Thymus (tissue), 11 donors: Measurements from ENCODE around the gene FEZF1. TPM values are rescaled to one million over a fixed set of nuclear protein-coding genes. Genes with fewer than 3 reads are reported as not detected.

Experiments used
- DNase-seq, 9 donors: peaks; one replicate each; pipeline ENCODE4 v3.0.0-alpha.2; 2013; ENCODE audit warnings: low spot score in 9 of 9, low read depth in 6 of 9, missing footprints in 1 of 9
- H3K27ac ChIP-seq, 2 donors: one replicate each; pipeline ENCODE4 v1.5.1; 2013; ENCODE audit warnings: control low read depth in 1 of 2, low read depth in 1 of 2, low read length in 1 of 2, mild to moderate bottlenecking in 1 of 2, moderate library complexity in 1 of 2
- H3K27me3 ChIP-seq, 2 donors: one replicate each; pipeline ENCODE4 v1.5.1; 2013; ENCODE audit warnings: low read length in 1 of 2; ENCODE audit not compliant: control insufficient read depth in 2 of 2, insufficient read depth in 1 of 2
- H3K36me3 ChIP-seq, 2 donors: one replicate each; pipeline ENCODE4 v1.5.1; 2013; ENCODE audit warnings: low read length in 1 of 2, mild to moderate bottlenecking in 1 of 2, moderate library complexity in 1 of 2; ENCODE audit not compliant: control insufficient read depth in 2 of 2, insufficient read depth in 2 of 2
- H3K4me1 ChIP-seq, 2 donors: one replicate each; pipeline ENCODE4 v1.5.1; 2013; ENCODE audit warnings: low read length in 2 of 2; ENCODE audit not compliant: control insufficient read depth in 2 of 2, insufficient read depth in 2 of 2
- H3K4me3 ChIP-seq, 2 donors: one replicate each; pipeline ENCODE4 v1.5.1; 2013; ENCODE audit warnings: low read length in 2 of 2, control low read depth in 1 of 2, mild to moderate bottlenecking in 1 of 2
- H3K9me3 ChIP-seq, 2 donors: one replicate each; pipeline ENCODE4 v1.5.1; 2013; ENCODE audit warnings: low read length in 1 of 2, mild to moderate bottlenecking in 1 of 2; ENCODE audit not compliant: control insufficient read depth in 2 of 2, insufficient read depth in 1 of 2
- WGBS: extraction: QIAGEN DNeasy Blood & Tissue Kit; methylation state at CpG from one replicate; pipeline ENCODE4 v1.1.7; 2013; 5-methylcytosine and 5-hydroxymethylcytosine counted together
- polyA plus RNA-seq: library from polyadenylated mRNA; stranded (reverse); fragments of 200-250 nt; gene quantifications from one replicate; pipeline ENCODE4 v1.2.3, GENCODE V29; 2013
- total RNA-seq: library from RNA; stranded (reverse); fragments of 120-200 nt; gene quantifications from one replicate; pipeline ENCODE4 v1.2.4, GENCODE V29; 2013
- donor health status: healthy.

FEZF1 gene
- total and polyA plus RNA-seq, 2 donors = under 0.01 to 0.07 TPM

GRCh38 chr7:122310119-122311021 lies 5.8 kb upstream of the FEZF1 start:
- Histone ChIP-seq H3K27ac (no peak overlapping the region), H3K27me3 (peaks cover 61 to 95% of the 10 kb centered on the region in 2 donors), H3K4me1 (no peaks in the 10 kb centered on the region), H3K9me3 (peaks cover 1 to 4% of the 10 kb centered on the region in 2 donors), H3K4me3 (peak overlapping the region in 1 of 2 donors; percentile 9), H3K36me3 (no peaks in the 10 kb centered on the region)
- WGBS = 4% methylated on average over 61 of the region's 61 CpGs
- DNase-seq = no peak

GRCh38 chr7:122309421-122309820 lies 4.9 kb upstream of the FEZF1 start:
- Histone ChIP-seq H3K27ac (no peak overlapping the region), H3K36me3 (no peaks in the 10 kb centered on the region), H3K27me3 (peaks cover 61 to 95% of the 10 kb centered on the region in 2 donors), H3K9me3 (peaks cover 1 to 4% of the 10 kb centered on the region in 2 donors), H3K4me3 (no peak overlapping the region), H3K4me1 (no peaks in the 10 kb centered on the region)
- 12% methylated on average over 3 of the region's 3 CpGs for WGBS
- no peak for DNase-seq

DNA sequence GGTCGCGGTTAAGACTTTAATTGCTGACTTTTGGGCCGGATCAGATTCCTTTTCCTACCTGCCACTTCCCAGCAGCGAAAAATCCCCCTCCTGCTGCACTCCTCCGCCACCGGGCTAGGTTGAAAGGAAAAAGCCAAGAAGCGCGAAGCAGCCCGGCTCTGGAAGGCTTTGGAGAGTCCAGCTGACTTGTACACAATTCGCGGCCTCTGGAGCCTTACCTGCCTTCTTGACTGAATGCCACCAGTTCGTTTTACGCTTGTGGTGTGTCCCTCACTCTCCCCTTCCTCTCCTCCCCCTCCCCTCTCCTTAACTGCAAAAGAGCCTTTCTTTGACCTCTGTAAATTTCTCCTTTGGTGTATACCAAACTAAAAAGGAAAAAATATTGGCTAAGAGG lies 2.7 kb upstream of the FEZF1 start:
- 15% methylated on average over 13 of the region's 13 CpGs for WGBS
- H3K4me3 ChIP-seq = no peak overlapping the region
- peaks cover 73 to 100% of the 10 kb centered on the region in 2 donors for H3K27me3 ChIP-seq
- H3K9me3 ChIP-seq = peaks cover 4 to 5% of the 10 kb centered on the region in 2 donors
- H3K4me1 ChIP-seq = no peaks in the 10 kb centered on the region
- no peak overlapping the region for H3K27ac ChIP-seq
- no peaks in the 10 kb centered on the region for H3K36me3 ChIP-seq
- no peak for DNase-seq

DNA sequence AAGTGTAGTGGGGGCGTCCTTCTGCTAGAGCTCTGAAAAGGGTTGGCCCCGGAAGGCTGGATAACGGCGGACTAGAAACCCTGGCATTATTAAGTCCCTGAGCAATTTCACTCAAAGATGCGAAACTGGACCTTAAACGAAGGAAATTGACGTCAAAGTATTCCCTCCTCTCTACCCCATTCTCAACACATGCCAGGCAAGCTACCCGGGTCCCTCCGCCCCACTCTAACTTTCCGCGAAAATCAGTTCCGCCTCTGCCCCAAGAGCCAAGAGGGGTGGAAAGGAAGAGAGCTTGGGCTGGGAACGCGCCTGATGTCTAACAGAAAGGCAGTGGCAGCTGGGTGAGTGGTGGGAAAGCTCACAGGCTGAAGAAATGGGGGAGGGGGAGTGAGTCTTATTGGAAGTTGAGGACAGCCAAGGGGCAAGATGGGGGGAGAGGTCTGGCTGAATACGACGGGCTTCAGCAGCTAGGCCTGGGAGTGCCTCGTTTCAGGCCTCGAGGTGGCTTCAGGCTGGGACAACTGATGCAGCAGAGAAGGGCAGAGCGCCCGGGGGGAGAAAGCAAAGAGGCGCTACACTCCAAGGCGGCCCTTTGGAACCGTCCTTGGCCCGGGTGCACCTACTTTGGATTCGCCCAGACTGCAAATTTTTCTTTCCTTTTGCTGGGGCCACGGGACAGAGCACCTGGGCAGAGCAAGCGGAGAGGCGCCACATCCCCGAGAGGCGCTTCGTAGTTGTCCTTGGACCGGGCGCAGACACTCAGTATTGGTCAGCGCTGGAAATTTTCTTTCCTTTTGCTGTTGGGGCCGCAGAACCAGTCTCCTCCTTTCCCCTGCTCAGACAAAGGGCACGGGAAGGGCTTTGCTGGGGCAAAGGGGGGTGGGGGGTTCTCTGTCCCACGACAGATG lies 2.0 kb upstream of the FEZF1 start:
- no peak overlapping the region for H3K27ac ChIP-seq
- no peaks in the 10 kb centered on the region for H3K36me3 ChIP-seq
- 12% methylated on average over 37 of the region's 37 CpGs for WGBS
- H3K4me3 ChIP-seq = no peak overlapping the region
- DNase-seq = no peak
- peaks cover 74 to 100% of the 10 kb centered on the region in 2 donors for H3K27me3 ChIP-seq
- H3K4me1 ChIP-seq = no peaks in the 10 kb centered on the region
- H3K9me3 ChIP-seq = peaks cover 4 to 5% of the 10 kb centered on the region in 2 donors

GRCh38 chr7:122305475-122306319 lies 1.1 kb upstream of the FEZF1 start:
- WGBS = 4% methylated on average over 65 of the region's 65 CpGs
- peaks cover 4 to 5% of the 10 kb centered on the region in 2 donors for H3K9me3 ChIP-seq
- H3K27me3 ChIP-seq = peaks cover 71 to 100% of the 10 kb centered on the region in 2 donors
- H3K36me3 ChIP-seq = no peaks in the 10 kb centered on the region
- no peak overlapping the region for H3K4me3 ChIP-seq
- no peak overlapping the region for H3K27ac ChIP-seq
- DNase-seq = no peak
- no peaks in the 10 kb centered on the region for H3K4me1 ChIP-seq

GRCh38 chr7:122304996-122305421 lies 459 bp upstream of the FEZF1 start:
- H3K27me3 ChIP-seq = peaks cover 72 to 100% of the 10 kb centered on the region in 2 donors
- H3K9me3 ChIP-seq = peaks cover 4 to 5% of the 10 kb centered on the region in 2 donors
- H3K36me3 ChIP-seq = no peaks in the 10 kb centered on the region
- no peak overlapping the region for H3K4me3 ChIP-seq
- 2% methylated on average over 24 of the region's 24 CpGs for WGBS
- no peaks in the 10 kb centered on the region for H3K4me1 ChIP-seq
- DNase-seq = no peak
- H3K27ac ChIP-seq = no peak overlapping the region

DNA sequence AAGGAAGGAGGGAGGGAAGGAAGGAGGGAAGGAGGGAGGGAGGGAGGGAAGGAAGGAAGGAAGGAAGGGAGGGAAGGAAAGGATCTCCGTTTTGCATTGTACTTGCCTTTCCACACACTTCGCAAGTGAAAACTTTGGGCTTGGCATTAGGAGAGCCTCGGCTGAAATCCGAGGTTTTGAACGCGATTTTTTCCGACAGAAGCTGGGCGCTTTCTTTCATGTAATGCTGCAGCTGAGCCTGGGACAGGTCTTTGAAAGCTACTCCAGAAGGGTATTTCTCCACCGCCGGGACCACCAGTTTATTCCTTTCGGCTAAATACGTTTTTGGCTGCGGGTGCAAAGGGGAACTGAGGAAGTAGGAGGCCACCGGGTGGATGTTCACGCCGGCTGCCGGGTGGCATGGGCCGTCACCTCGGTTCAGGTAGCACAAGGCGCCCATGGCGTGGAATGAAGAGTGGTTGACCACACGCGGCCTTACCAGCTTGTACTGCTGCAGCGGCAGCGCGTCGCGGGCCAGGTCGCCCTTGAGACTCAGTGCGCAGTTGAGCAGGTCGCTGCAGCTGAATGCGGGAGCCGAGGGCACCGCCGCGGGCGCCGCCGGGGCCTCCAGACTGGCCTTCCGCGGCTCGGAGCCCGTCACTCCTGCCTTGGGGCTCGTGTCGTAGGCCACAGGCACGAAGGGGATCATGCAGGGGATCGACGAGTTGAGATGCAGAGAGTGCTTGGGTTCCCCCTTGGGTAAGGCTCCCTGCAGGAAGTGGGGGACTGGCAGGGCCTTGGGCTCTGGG lies 825 bp downstream of the FEZF1 start:
- Histone ChIP-seq H3K4me3 (no peak overlapping the region), H3K4me1 (no peaks in the 10 kb centered on the region), H3K36me3 (no peaks in the 10 kb centered on the region), H3K27me3 (peaks cover 74 to 100% of the 10 kb centered on the region in 2 donors), H3K9me3 (peaks cover 5 to 7% of the 10 kb centered on the region in 2 donors), H3K27ac (no peak overlapping the region)
- no peak for DNase-seq
- WGBS = 6% methylated on average over 48 of the region's 48 CpGs
